Measurements from ENCODE around the gene KRT17.

The KRT17 gene

GRCh38 chr17:41595585-41595984 lies 28.8 kb downstream of the KRT17 start:
- Histone ChIP-seq H2BK5ac (ENCODE audit: low read depth, low read length, poor library complexity) (no peak overlapping the region), H3K23ac (ENCODE audit: low read length) (no peak overlapping the region), H3K27me3 (ENCODE audit: insufficient read depth, low read length) (no peaks in the 10 kb centered on the region), H2AFZ (ENCODE audit: insufficient read depth, low read length, poor library complexity) (no peak overlapping the region), H3K79me2 (ENCODE audit: control insufficient read depth, insufficient read depth, low read length, poor library complexity) (no peaks in the 10 kb centered on the region), H3K4me2 (ENCODE audit: low read length) (no peak overlapping the region), H3K9me3 (ENCODE audit: insufficient read depth, low read depth, low read length) (peaks cover 3% of the 10 kb centered on the region), H3K79me1 (ENCODE audit: low read length) (no peaks in the 10 kb centered on the region), H4K8ac (ENCODE audit: low read depth, low read length) (no peak overlapping the region), H3K36me3 (ENCODE audit: control insufficient read depth in 1 of 2, insufficient read depth in 2 of 2, low read length in 2 of 2) (no peaks in the 10 kb centered on the region), H2BK12ac (ENCODE audit: low read length) (no peak overlapping the region), H3K4ac (ENCODE audit: low read depth, low read length) (no peak overlapping the region), H2BK120ac (ENCODE audit: insufficient read depth, low read length, poor library complexity) (no peak overlapping the region), H4K12ac (ENCODE audit: low read depth, low read length) (no peak overlapping the region), H3K4me1 (ENCODE audit: control insufficient read depth in 1 of 2, insufficient read depth in 2 of 2, low read length in 2 of 2) (peaks cover 0 to 2% of the 10 kb centered on the region in 2 experiments), H3K4me3 (ENCODE audit: low read depth, low read length) (no peak overlapping the region), H3K14ac (ENCODE audit: low read length) (no peak overlapping the region), H4K91ac (ENCODE audit: low read depth, low read length) (no peak overlapping the region), H3K18ac (ENCODE audit: low read length) (no peak overlapping the region), H2AK5ac (ENCODE audit: low read length) (no peak overlapping the region), H3K27ac (ENCODE audit: low read depth, low read length) (no peak overlapping the region), H3K9ac (ENCODE audit: low read length) (no peak overlapping the region)
- WGBS (ENCODE audit: extremely low coverage, insufficient coverage, insufficient read length) = no CpG with 5 or more reads among the region's 8 CpGs
- DNase-seq = no peak

- H3K4me2 ChIP-seq (ENCODE audit: low read length) = no peak overlapping the region
- H3K14ac ChIP-seq (ENCODE audit: low read length) = no peak overlapping the region
- H3K4ac ChIP-seq (ENCODE audit: low read depth, low read length) = no peak overlapping the region
- H4K12ac ChIP-seq (ENCODE audit: low read depth, low read length) = no peak overlapping the region
- no peak overlapping the region for H3K18ac ChIP-seq (ENCODE audit: low read length)
- no peak for DNase-seq
- no peak overlapping the region for H4K91ac ChIP-seq (ENCODE audit: low read depth, low read length)
- no peak overlapping the region for H3K9ac ChIP-seq (ENCODE audit: low read length)
- H3K4me1 ChIP-seq (ENCODE audit: control insufficient read depth in 1 of 2, insufficient read depth in 2 of 2, low read length in 2 of 2) = peaks cover 0 to 2% of the 10 kb centered on the region in 2 experiments
- 100% methylated on average over 2 of the region's 3 CpGs for WGBS (ENCODE audit: extremely low coverage, insufficient coverage, insufficient read length)
- H2BK5ac ChIP-seq (ENCODE audit: low read depth, low read length, poor library complexity) = no peak overlapping the region
- H3K27ac ChIP-seq (ENCODE audit: low read depth, low read length) = no peak overlapping the region
- H2AFZ ChIP-seq (ENCODE audit: insufficient read depth, low read length, poor library complexity) = no peak overlapping the region
- H3K79me2 ChIP-seq (ENCODE audit: control insufficient read depth, insufficient read depth, low read length, poor library complexity) = no peaks in the 10 kb centered on the region
- no peaks in the 10 kb centered on the region for H3K27me3 ChIP-seq (ENCODE audit: insufficient read depth, low read length)
- H2BK12ac ChIP-seq (ENCODE audit: low read length) = no peak overlapping the region
- no peak overlapping the region for H3K4me3 ChIP-seq (ENCODE audit: low read depth, low read length)
- no peak overlapping the region for H2AK5ac ChIP-seq (ENCODE audit: low read length)
- H3K9me3 ChIP-seq (ENCODE audit: insufficient read depth, low read depth, low read length) = peaks cover 3% of the 10 kb centered on the region
- no peak overlapping the region for H4K8ac ChIP-seq (ENCODE audit: low read depth, low read length)
- no peaks in the 10 kb centered on the region for H3K79me1 ChIP-seq (ENCODE audit: low read length)
- no peak overlapping the region for H3K23ac ChIP-seq (ENCODE audit: low read length)
- no peaks in the 10 kb centered on the region for H3K36me3 ChIP-seq (ENCODE audit: control insufficient read depth in 1 of 2, insufficient read depth in 2 of 2, low read length in 2 of 2)
- no peak overlapping the region for H2BK120ac ChIP-seq (ENCODE audit: insufficient read depth, low read length, poor library complexity)
These were observed 29.9 kb downstream of the KRT17 start for GRCh38 chr17:41594363-41594915.

- Histone ChIP-seq H4K8ac (ENCODE audit: low read depth, low read length) (no peak overlapping the region), H2AFZ (ENCODE audit: insufficient read depth, low read length, poor library complexity) (no peak overlapping the region), H3K79me2 (ENCODE audit: control insufficient read depth, insufficient read depth, low read length, poor library complexity) (no peaks in the 10 kb centered on the region), H3K9ac (ENCODE audit: low read length) (no peak overlapping the region), H3K36me3 (ENCODE audit: control insufficient read depth in 1 of 2, insufficient read depth in 2 of 2, low read length in 2 of 2) (no peaks in the 10 kb centered on the region), H2BK5ac (ENCODE audit: low read depth, low read length, poor library complexity) (no peak overlapping the region), H3K4me3 (ENCODE audit: low read depth, low read length) (no peak overlapping the region), H3K14ac (ENCODE audit: low read length) (no peak overlapping the region), H2AK5ac (ENCODE audit: low read length) (no peak overlapping the region), H3K27me3 (ENCODE audit: insufficient read depth, low read length) (no peaks in the 10 kb centered on the region), H3K4me1 (ENCODE audit: control insufficient read depth in 1 of 2, insufficient read depth in 2 of 2, low read length in 2 of 2) (peaks cover 0 to 2% of the 10 kb centered on the region in 2 experiments), H3K27ac (ENCODE audit: low read depth, low read length) (no peak overlapping the region), H4K91ac (ENCODE audit: low read depth, low read length) (no peak overlapping the region), H2BK120ac (ENCODE audit: insufficient read depth, low read length, poor library complexity) (no peak overlapping the region), H3K9me3 (ENCODE audit: insufficient read depth, low read depth, low read length) (peaks cover 3% of the 10 kb centered on the region), H3K4me2 (ENCODE audit: low read length) (no peak overlapping the region), H3K18ac (ENCODE audit: low read length) (no peak overlapping the region), H4K12ac (ENCODE audit: low read depth, low read length) (no peak overlapping the region), H3K23ac (ENCODE audit: low read length) (no peak overlapping the region), H3K4ac (ENCODE audit: low read depth, low read length) (no peak overlapping the region), H2BK12ac (ENCODE audit: low read length) (no peak overlapping the region), H3K79me1 (ENCODE audit: low read length) (no peaks in the 10 kb centered on the region)
- DNase-seq = no peak
- WGBS (ENCODE audit: extremely low coverage, insufficient coverage, insufficient read length) = no CpG with 5 or more reads among the region's 8 CpGs
These were observed 30.9 kb downstream of the KRT17 start for GRCh38 chr17:41593306-41593981.

GRCh38 chr17:41592601-41593305 lies 31.6 kb downstream of the KRT17 start:
- H2BK12ac ChIP-seq (ENCODE audit: low read length) = no peak overlapping the region
- H3K4me2 ChIP-seq (ENCODE audit: low read length) = no peak overlapping the region
- no peak overlapping the region for H3K4me3 ChIP-seq (ENCODE audit: low read depth, low read length)
- H3K36me3 ChIP-seq (ENCODE audit: control insufficient read depth in 1 of 2, insufficient read depth in 2 of 2, low read length in 2 of 2) = no peaks in the 10 kb centered on the region
- no peak overlapping the region for H3K27ac ChIP-seq (ENCODE audit: low read depth, low read length)
- no peak overlapping the region for H3K18ac ChIP-seq (ENCODE audit: low read length)
- no peaks in the 10 kb centered on the region for H3K9me3 ChIP-seq (ENCODE audit: insufficient read depth, low read depth, low read length)
- DNase-seq = no peak
- H4K8ac ChIP-seq (ENCODE audit: low read depth, low read length) = no peak overlapping the region
- no CpG with 5 or more reads among the region's 12 CpGs for WGBS (ENCODE audit: extremely low coverage, insufficient coverage, insufficient read length)
- H2BK5ac ChIP-seq (ENCODE audit: low read depth, low read length, poor library complexity) = no peak overlapping the region
- H2AFZ ChIP-seq (ENCODE audit: insufficient read depth, low read length, poor library complexity) = no peak overlapping the region
- H3K4me1 ChIP-seq (ENCODE audit: control insufficient read depth in 1 of 2, insufficient read depth in 2 of 2, low read length in 2 of 2) = peaks cover 0 to 2% of the 10 kb centered on the region in 2 experiments
- no peak overlapping the region for H2AK5ac ChIP-seq (ENCODE audit: low read length)
- H3K79me2 ChIP-seq (ENCODE audit: control insufficient read depth, insufficient read depth, low read length, poor library complexity) = no peaks in the 10 kb centered on the region
- no peak overlapping the region for H4K12ac ChIP-seq (ENCODE audit: low read depth, low read length)
- H4K91ac ChIP-seq (ENCODE audit: low read depth, low read length) = no peak overlapping the region
- no peak overlapping the region for H3K23ac ChIP-seq (ENCODE audit: low read length)
- H3K27me3 ChIP-seq (ENCODE audit: insufficient read depth, low read length) = no peaks in the 10 kb centered on the region
- H3K9ac ChIP-seq (ENCODE audit: low read length) = no peak overlapping the region
- no peak overlapping the region for H3K14ac ChIP-seq (ENCODE audit: low read length)
- no peak overlapping the region for H3K4ac ChIP-seq (ENCODE audit: low read depth, low read length)
- no peaks in the 10 kb centered on the region for H3K79me1 ChIP-seq (ENCODE audit: low read length)
- no peak overlapping the region for H2BK120ac ChIP-seq (ENCODE audit: insufficient read depth, low read length, poor library complexity)
